ENCODE measurements around the gene PTPRE. TPM values are rescaled to one million over a fixed set of nuclear protein-coding genes. Genes with fewer than 3 reads are reported as not detected.

PTPRE gene
- total RNA-seq, 1 donor, result 0.09 TPM

- no peak overlapping the region for H3K4me3 ChIP-seq (ENCODE audit: low read depth, low read length)
- TF ChIP-seq, protein P1, sequence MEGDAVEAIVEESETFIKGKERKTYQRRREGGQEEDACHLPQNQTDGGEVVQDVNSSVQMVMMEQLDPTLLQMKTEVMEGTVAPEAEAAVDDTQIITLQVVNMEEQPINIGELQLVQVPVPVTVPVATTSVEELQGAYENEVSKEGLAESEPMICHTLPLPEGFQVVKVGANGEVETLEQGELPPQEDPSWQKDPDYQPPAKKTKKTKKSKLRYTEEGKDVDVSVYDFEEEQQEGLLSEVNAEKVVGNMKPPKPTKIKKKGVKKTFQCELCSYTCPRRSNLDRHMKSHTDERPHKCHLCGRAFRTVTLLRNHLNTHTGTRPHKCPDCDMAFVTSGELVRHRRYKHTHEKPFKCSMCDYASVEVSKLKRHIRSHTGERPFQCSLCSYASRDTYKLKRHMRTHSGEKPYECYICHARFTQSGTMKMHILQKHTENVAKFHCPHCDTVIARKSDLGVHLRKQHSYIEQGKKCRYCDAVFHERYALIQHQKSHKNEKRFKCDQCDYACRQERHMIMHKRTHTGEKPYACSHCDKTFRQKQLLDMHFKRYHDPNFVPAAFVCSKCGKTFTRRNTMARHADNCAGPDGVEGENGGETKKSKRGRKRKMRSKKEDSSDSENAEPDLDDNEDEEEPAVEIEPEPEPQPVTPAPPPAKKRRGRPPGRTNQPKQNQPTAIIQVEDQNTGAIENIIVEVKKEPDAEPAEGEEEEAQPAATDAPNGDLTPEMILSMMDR (IDR thresholded peaks at IDR 0.05; ENCODE audit: insufficient read depth, low read length), result no peak
- no peak for DNase-seq (ENCODE audit: low read depth)
Observed at GRCh38 chr10:128001849-128002248, 94.9 kb downstream of the PTPRE start.

DNA sequence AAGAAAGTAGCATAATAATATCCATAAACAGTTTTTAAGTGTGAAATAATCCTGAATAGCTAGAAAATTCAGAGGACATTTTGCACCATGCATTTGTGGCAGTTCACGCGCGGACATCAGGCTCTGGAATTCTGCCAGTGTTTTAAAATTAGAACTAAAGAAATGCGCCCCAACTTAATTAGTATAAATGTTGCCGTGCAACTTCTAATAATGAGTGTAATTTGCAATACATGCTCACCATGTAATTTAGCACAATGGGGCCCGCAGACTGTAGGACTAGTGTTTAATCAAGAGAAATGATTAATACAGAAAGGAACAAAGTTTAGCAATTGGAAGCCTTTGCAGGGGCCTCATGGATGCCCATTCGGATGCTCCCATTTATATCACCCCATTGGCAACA, 96.6 kb downstream of the PTPRE start:
- no peak for DNase-seq (ENCODE audit: low read depth)
- H3K4me3 ChIP-seq (ENCODE audit: low read depth, low read length), result no peak overlapping the region
- TF ChIP-seq, protein P1 (IDR thresholded peaks at IDR 0.05; ENCODE audit: insufficient read depth, low read length), result no peak

GRCh38 chr10:128005858-128006257, 99.0 kb downstream of the PTPRE start:
- TF ChIP-seq, protein P1 (IDR thresholded peaks at IDR 0.05; ENCODE audit: insufficient read depth, low read length), result no peak
- DNase-seq (ENCODE audit: low read depth), result no peak
- no peak overlapping the region for H3K4me3 ChIP-seq (ENCODE audit: low read depth, low read length)

- TF ChIP-seq, protein P1 (IDR thresholded peaks at IDR 0.05; ENCODE audit: insufficient read depth, low read length), result no peak
- DNase-seq (ENCODE audit: low read depth), result no peak
- no peak overlapping the region for H3K4me3 ChIP-seq (ENCODE audit: low read depth, low read length)
Observed at GRCh38 chr10:128007056-128007455, 100.2 kb downstream of the PTPRE start.

- DNase-seq (ENCODE audit: low read depth), result no peak
- no peak overlapping the region for H3K4me3 ChIP-seq (ENCODE audit: low read depth, low read length)
- TF ChIP-seq, protein P1 (IDR thresholded peaks at IDR 0.05; ENCODE audit: insufficient read depth, low read length), result no peak
Observed at GRCh38 chr10:128007971-128008370, 101.1 kb downstream of the PTPRE start.

- no peak for DNase-seq (ENCODE audit: low read depth)
- no peak overlapping the region for H3K4me3 ChIP-seq (ENCODE audit: low read depth, low read length)
- TF ChIP-seq, protein P1 (IDR thresholded peaks at IDR 0.05; ENCODE audit: insufficient read depth, low read length), result no peak
Observed at GRCh38 chr10:128008521-128009250, 101.8 kb downstream of the PTPRE start.

Data from fibroblast of the aortic adventitia (primary cell).